GM19395 (cell line): ENCODE measurements around the gene CHCHD2.
A peak's percentile ranks its signal among the peaks of the same experiment; 100 is the strongest.
"Not testable (repeated sequence)": the region's sequence is repeated elsewhere in the genome, so short reads cannot be mapped to it uniquely, and the experiment has no call there.

ENCODE experiments used
- ATAC-seq: cut with Tn5 transposase; IDR thresholded peaks from one replicate; pipeline ENCODE4 v1.9.1; 2021; ENCODE audit warnings: mild to moderate bottlenecking, moderate library complexity; ENCODE audit not compliant: unreplicated experiment

CHCHD2 gene

DNA sequence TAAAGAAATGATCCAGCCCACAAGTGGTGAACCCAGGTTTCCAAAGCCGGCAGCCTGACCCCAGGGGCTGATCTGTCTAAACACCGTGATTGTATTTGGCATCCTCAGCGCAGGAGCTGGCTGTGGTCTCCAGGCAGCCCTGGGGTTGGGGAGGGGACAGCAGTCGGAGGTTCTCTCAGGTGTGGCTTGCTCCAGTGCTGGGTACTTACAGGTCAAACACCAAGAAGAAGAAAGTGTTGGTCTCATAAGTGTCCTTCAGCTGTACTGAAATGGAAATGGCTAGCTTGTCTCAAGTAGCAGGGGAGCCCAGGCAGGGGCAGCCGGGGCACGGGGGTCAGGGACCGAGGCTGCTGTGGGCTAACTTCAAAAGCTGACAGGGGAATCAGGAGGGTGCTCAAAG is 19.5 kb downstream of the CHCHD2 start:
- no peak for ATAC-seq

DNA sequence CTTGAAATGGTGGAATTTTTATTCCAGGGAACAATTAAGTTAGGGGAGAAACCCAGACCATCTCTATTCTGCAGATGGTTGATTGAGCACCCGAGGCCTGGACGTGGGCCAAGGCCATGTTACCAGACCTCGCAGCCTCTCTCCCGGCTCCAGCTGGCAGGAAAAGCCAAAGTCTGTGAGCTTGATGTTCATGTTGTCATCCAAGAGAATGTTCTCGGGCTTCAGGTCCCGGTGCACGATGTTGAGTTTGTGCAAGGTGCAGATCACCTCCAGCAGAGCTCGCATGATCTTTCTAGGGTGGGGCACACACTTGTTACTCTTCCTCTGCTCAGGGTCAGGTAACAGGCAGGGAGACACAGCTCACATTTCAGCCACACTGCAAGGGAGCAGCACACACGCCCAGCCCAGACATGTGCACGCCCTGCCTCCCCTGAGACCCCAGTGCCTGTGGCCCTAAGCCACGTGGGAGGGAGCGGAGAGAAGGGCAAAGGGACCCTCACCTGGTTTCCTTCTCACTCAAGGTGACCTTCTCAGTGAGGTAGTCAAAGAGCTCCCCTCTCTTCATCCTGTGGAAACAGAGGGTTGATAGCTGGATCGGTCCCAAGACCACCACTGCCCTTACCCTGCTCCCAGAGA is 23.0 kb downstream of the CHCHD2 start:
- ATAC-seq, result no peak

DNA sequence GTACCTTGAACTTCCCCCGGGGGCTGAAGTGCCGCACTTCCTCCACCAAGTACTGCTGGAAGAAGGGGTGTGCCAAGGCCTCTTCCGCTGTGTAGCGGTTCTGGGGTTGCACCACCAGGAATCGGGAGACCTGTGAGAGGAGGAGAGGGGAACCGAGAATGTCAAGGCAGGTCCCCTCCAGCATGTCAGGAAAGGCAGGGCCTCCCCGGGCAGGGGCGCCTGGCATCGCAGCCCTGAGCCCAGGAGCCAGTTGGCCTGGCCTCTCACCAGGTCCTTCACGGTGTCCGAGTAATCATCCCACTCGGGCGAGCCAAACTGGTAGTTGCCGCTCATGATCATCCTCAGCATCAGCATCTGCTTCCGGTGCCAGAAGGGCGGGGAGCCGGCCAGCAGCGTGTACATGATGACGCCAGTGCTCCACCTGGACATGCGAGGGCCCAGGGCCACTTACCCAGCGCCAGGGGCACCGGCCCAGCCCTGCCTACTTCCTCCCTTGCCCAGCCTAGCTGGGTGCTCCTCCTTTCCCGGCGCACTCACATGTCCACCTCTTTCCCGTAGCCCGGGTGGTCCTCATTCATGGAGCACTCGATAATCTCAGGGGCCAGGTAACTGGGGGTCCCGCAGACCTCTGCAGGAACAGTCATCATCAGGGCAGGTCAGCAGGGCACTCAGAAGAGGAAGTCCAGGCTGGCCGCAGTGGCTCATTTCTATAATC is 24.5 kb downstream of the CHCHD2 start:
- ATAC-seq, result no peak

DNA sequence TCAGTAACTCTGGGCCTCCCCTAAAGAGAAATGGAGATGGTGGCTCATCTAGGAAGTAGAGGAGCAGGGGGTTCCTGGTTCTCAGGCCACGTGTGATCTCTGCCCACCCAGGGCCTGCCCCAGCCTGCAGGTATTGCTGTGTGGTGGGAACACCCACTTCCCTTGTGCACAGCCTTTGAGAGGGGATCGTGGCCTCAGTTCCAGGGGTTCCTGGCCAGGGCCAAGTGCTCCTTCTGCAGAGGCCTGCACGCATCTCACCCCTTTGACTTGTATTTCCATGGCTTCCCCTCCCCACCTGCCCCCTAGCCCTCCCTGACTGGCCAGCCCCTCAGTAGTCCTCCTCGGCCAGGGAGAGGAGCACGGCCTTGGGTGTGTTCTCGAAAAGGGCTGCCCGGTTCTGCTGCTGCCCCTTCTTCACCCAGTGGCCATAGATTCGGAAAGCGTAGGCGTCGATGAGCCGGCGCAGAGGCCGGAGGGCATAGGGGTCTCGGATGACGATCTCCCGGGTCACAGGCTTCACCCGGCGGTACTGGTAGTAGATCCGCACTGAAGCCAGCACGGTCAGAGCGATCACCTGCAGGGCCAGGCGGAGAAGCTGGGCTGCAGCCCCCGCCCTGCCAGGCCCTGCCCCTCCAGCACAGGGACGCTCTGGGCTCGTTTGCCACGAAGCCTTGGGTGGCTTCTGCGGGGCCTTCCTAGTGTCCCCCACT is 25.4 kb downstream of the CHCHD2 start:
- ATAC-seq, result not testable (repeated sequence)

- ATAC-seq, result no peak
These were observed 26.7 kb downstream of the CHCHD2 start for GRCh38 chr7:56079450-56080185.

GRCh38 chr7:56078196-56078595 is 28.1 kb downstream of the CHCHD2 start:
- no peak for ATAC-seq

DNA sequence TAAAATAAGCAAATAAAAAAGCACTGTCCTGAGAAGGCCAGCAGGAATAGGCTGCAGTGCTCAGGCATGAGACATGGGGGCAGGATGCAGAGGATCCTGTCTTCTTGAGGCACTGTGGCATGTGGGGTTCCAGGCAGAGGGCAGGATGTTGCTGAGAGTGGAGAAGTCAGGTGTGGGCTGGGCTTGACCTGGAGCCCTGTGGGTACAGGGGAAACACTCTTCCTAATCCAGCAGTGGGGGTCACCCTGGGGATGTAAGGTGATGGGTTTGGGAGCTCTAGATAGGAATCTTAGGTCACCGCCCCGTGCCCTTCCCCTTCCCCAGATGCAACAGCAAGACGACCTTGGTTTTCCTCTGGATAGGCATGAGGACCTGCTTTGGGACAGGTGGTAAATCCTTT is 28.6 kb downstream of the CHCHD2 start:
- ATAC-seq, result no peak

GRCh38 chr7:56074371-56074791 is 31.9 kb downstream of the CHCHD2 start:
- peak; percentile 92 for ATAC-seq

GRCh38 chr7:56066376-56066775 is 39.9 kb downstream of the CHCHD2 start:
- not testable (repeated sequence) for ATAC-seq

- peak; percentile 85 for ATAC-seq
These were observed 42.2 kb downstream of the CHCHD2 start, which contains the start of gene SUMF2 for GRCh38 chr7:56063882-56064625. Gene SUMF2 (plus strand): TSS chr7:56064286. CDS start chr7:56064312, 26 bp downstream.

DNA sequence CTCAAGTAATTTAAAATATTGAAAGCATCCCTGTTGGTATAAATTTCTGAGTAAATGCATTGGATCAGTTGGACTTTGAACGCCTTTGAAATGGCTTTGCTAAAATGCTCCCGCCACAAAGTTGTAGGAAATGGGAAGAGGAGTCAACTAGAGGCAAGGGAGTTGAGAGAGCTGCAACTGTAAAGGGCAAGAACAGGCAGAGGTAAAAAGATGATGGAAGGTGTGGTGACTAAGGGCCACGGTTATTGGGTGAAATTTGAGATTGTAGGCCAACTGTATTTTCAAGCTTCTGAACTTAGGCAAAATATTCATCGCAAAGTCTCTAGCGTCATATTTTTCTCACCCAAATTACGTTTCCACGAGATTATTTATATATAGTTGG is 42.8 kb downstream of the CHCHD2 start:
- ATAC-seq, result no peak

- ATAC-seq, result no peak
These were observed 43.9 kb downstream of the CHCHD2 start for GRCh38 chr7:56062382-56062781.

- ATAC-seq, result no peak
These were observed 52.3 kb downstream of the CHCHD2 start for GRCh38 chr7:56053993-56054392.

GRCh38 chr7:56053379-56053778 is 52.9 kb downstream of the CHCHD2 start:
- ATAC-seq, result no peak
